Suprapubic skin (tissue), 4 donors: Measurements from ENCODE around the gene SETBP1.

Experiments used
- EP300 ChIP-seq: sonication (generic); formaldehyde crosslinking; IDR thresholded peaks from one replicate; pipeline ENCODE4 v1.6.1; 2017; ENCODE audit warnings: antibody characterized with exemption
- POLR2A ChIP-seq, 2 donors: fragments of 450-650 bp; IDR thresholded peaks; one replicate each; pipeline ENCODE4 v1.6.1; 2017; ENCODE audit warnings: antibody characterized with exemption in 2 of 2, mild to moderate bottlenecking in 2 of 2, moderate library complexity in 2 of 2
- POLR2AphosphoS5 ChIP-seq, 3 donors: sonication (generic); formaldehyde crosslinking; IDR thresholded peaks; one replicate each; pipeline ENCODE4 v1.6.1; 2017; ENCODE audit warnings: antibody characterized with exemption in 3 of 3
- TF ChIP-seq, protein P1 (sequence below), 2 donors: fragments of 200-600 bp in 1 of 2; fragments of 450-650 bp in 1 of 2; sonication (generic) in 1 of 2; IDR thresholded peaks; one replicate each; pipeline ENCODE4 v1.5.1; 2016 to 2019; ENCODE audit warnings: antibody characterized with exemption in 2 of 2, mild to moderate bottlenecking in 1 of 2, moderate library complexity in 1 of 2

DNA sequence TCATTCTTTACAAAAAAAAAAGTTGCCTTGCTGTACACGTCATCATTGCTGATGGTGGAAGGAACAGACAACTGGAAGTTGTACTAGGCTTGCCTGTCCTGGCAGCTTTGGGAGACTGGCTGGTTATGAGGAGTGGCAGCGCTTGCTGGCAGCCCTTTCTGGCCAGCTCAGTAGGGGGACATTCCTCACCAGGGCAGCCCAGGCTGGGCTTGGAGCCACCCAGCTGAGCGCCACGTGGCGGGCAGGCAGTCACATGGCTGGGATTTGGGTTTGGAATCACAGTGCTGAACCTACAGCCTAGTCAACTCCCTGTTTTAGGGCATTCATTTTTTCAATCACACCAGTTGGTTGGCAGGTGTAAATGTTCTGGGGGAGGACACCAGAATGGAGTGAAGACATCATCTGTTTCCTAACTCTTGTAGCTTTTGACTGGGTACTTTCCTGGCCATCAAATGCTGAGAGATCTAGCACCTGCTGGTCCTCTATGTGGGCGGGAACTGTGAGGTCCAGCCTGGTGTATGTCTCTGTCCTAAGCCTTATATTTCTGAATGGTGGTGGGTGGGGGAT lies 139.3 kb downstream of the SETBP1 start:
- TF ChIP-seq, protein P1, sequence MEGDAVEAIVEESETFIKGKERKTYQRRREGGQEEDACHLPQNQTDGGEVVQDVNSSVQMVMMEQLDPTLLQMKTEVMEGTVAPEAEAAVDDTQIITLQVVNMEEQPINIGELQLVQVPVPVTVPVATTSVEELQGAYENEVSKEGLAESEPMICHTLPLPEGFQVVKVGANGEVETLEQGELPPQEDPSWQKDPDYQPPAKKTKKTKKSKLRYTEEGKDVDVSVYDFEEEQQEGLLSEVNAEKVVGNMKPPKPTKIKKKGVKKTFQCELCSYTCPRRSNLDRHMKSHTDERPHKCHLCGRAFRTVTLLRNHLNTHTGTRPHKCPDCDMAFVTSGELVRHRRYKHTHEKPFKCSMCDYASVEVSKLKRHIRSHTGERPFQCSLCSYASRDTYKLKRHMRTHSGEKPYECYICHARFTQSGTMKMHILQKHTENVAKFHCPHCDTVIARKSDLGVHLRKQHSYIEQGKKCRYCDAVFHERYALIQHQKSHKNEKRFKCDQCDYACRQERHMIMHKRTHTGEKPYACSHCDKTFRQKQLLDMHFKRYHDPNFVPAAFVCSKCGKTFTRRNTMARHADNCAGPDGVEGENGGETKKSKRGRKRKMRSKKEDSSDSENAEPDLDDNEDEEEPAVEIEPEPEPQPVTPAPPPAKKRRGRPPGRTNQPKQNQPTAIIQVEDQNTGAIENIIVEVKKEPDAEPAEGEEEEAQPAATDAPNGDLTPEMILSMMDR (IDR thresholded peaks at IDR 0.05): no peak
- TF ChIP-seq EP300: no peak
- no peak for TF ChIP-seq POLR2A (IDR thresholded peaks at IDR 0.05)
- no peak for TF ChIP-seq POLR2AphosphoS5 (IDR thresholded peaks at IDR 0.05)
